GM18505 (cell line): ENCODE measurements around the gene CDHR3.

Source experiments
- ATAC-seq: cut with Tn5 transposase; IDR thresholded peaks from one replicate; pipeline ENCODE4 v1.9.1; 2021; ENCODE audit not compliant: unreplicated experiment
- POLR2A ChIP-seq: IDR thresholded peaks from 4 replicates; pipeline ENCODE4 v1.6.1; 2011; ENCODE audit warnings: borderline replicate concordance; ENCODE audit not compliant: insufficient read depth, insufficient read length; ENCODE audit errors: extremely low read depth

Gene CDHR3

DNA sequence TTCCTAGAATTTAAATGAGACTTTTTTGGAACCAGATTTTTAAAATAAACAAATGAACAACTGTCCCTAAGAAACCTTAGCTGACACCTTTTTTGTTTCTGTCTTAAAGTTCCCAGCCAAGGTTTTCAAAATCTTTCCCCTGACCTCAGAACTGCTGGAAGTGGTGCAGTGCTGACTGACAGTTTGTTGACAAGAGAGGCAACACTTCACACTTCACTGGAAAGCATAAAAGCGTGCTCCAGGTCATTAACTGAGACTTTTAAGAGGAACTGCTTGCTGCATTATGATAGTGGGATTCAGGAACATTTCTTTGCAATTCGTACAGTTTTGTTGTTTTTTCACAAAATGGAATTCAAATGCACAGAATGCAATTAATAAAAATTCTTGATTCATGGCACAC lies 112.9 kb downstream of the CDHR3 start:
- TF ChIP-seq POLR2A: no peak
- no peak for ATAC-seq

DNA sequence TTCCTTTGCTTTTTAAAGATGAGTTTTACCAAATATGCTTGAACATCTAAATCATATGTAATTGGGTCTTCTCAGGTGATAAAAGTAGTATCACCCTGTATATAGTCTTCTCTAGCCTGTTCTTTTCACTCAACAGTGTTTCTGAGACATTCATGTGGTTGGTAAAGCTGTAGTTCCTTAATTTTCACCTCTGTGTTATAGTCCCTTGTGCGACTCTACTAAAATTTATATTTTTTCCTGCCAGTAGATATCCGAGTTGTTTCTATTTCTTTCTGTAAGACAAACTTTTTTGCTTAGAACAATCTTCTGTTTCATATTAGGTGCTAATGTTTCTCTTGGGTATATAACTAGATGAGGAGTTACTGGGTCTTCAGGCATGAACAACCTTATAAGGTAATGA lies 113.5 kb downstream of the CDHR3 start:
- ATAC-seq: no peak
- TF ChIP-seq POLR2A: no peak

DNA sequence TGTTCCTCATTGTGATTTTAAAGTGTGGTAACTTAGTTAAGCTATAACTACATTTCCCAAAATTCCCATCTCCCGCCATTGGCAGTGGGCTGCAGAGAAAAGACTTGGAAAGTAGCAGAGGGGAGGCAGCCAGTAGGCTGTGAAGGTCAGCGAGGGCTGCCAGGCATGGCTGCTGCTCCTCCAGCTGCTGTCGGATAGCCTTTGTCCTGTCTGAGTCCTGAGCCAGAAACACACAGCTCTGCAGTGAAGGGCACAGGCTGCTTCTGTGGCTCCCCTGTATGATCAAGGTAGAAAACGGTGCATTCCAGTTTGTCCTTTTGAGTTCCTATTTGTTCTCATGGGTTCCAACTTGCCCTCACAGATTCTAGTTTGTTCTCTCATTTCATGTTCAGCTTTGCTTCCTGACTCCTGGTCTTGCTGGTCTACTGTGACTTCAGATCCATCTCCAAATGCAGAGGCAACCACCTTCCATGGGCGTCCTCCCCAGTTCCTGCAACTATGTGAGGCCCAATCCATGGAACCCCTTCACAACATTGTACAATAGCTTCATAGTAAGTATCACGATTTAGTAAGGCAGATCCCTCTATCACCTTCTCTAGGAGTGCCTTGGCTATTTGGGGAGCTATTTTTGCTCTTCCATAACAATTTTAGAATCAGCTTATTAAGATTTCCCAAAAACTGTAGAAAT lies 117.4 kb downstream of the CDHR3 start:
- TF ChIP-seq POLR2A: no peak
- ATAC-seq: no peak

DNA sequence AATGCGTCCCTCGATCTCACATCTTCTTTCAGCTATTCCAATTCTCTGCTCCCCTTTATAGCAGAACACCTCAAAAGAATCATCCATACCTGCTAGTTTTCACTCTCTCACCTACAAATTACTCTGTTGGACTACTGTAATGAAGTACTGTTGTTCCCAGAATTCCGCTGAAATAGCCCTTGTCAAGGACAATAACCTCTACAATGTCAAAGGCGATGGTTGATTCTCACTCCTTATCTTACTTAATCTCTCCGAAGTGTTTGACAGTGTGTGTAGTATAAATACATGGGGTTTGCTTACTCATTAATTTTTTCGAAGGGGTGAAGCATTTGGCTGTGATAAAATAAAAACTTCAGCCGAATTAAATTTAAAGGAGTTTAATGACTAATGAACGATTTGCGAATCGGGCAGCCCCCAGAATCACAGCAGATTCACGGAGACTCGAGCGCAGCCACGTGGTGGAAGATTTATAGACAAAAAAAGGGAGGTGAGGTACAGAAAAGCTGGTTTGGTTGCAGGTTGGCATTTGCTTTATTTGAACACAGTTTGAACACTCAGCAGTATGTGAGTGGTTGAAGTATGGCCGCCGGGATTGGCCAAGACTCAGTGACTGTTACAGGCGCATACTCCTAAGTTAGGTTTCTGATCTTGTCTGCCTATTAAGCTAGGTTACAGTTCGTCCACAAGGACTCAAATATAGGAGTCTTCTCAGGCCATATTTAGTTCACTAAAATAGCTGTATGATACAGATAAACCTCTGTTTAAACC lies 119.2 kb downstream of the CDHR3 start:
- no peak for TF ChIP-seq POLR2A
- no peak for ATAC-seq
